CD4-positive, alpha-beta T cell treated with Interferon alpha-2 for 1 hour (primary cell): ENCODE measurements around the gene PCDHB13.
"Not testable (repeated sequence)": the region's sequence is repeated elsewhere in the genome, so short reads cannot be mapped to it uniquely, and the experiment has no call there.

Experiments
- DNase-seq, 2 donors: peaks; one replicate each; pipeline ENCODE4 v3.0.0-alpha.2; 2020 to 2022

The PCDHB13 gene

DNA sequence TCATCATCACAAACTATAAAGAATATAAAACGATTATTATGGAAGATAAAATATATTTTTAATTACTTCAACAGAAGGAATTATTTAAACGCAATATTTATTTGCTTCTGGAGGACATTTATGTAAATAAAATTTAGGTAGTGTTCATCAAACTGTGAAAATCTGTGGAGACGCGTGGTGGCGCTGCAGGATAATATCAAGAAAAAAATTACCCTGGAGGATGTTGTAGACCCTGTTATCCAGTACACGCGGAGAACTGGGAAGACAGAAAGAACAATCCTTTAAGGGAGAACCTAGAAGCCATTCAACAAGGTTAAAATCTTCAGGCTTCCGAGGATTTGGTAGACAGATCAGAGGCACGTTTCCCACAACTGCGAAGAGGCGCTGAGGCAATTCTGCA, 5.2 kb upstream of the PCDHB13 start, which contains the start of gene PCDHB12:
TSS of gene PCDHB12 (plus strand) at position 242 of the 400 bp plus-strand sequence. CDS start 189 bp downstream, outside the sequence.
- DNase-seq = no peak

- not testable (repeated sequence) for DNase-seq
Observed at GRCh38 chr5:141210281-141210680, 3.4 kb upstream of the PCDHB13 start.

GRCh38 chr5:141210849-141211248, 2.9 kb upstream of the PCDHB13 start:
- not testable (repeated sequence) for DNase-seq

DNA sequence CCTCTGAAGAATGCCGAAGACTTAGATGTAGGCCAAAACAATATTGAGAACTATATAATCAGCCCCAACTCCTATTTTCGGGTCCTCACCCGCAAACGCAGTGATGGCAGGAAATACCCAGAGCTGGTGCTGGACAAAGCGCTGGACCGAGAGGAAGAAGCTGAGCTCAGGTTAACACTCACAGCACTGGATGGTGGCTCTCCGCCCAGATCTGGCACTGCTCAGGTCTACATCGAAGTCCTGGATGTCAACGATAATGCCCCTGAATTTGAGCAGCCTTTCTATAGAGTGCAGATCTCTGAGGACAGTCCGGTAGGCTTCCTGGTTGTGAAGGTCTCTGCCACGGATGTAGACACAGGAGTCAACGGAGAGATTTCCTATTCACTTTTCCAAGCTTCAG, 864 bp downstream of the PCDHB13 start:
- DNase-seq = not testable (repeated sequence)

- DNase-seq = not testable (repeated sequence)
Observed at GRCh38 chr5:141215504-141215903, 1.8 kb downstream of the PCDHB13 start.

- not testable (repeated sequence) for DNase-seq
Observed at GRCh38 chr5:141216035-141216434, 2.3 kb downstream of the PCDHB13 start.

DNA sequence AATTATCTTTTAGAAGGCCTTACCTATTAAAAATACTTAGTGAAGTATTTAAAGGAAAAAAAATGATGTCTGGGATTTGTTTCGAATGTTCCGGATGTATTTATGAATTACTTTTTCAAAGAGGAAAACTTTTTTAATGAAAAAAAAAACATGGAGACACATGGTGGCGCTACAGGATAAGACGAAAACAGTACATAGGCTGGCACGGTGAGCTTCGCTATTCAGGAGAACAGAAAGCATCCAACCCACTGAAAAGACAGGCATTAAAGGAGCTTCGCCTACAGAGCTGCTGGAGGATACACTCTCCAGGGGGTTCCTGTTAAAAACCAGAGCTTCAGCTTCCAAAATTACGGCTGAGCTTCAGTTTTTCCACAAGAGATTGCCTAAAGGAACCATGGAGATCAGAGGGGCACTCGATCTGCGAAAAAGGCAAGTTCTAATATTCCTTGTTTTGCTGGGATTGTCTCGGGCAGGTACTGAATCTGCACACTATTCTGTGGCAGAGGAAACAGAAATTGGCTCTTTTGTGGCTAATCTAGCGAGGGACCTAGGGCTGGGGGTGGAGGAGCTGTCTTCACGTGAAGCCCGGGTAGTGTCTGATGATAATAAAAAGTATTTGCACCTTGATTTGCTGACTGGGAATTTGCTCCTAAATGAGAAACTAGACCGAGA, 9.5 kb downstream of the PCDHB13 start, which contains the start of gene PCDHB14:
TSS of gene PCDHB14 (plus strand) at position 232 of the 672 bp plus-strand sequence. CDS start at position 395, 163 bp downstream.
- peak in 1 of 2 donors; percentile 3 for DNase-seq

GRCh38 chr5:141224844-141225243, 11.1 kb downstream of the PCDHB13 start:
- not testable (repeated sequence) for DNase-seq

GRCh38 chr5:141225421-141225820, 11.7 kb downstream of the PCDHB13 start:
- DNase-seq = not testable (repeated sequence)

- no peak for DNase-seq
Observed at GRCh38 chr5:141234109-141234667, 20.5 kb downstream of the PCDHB13 start.

DNA sequence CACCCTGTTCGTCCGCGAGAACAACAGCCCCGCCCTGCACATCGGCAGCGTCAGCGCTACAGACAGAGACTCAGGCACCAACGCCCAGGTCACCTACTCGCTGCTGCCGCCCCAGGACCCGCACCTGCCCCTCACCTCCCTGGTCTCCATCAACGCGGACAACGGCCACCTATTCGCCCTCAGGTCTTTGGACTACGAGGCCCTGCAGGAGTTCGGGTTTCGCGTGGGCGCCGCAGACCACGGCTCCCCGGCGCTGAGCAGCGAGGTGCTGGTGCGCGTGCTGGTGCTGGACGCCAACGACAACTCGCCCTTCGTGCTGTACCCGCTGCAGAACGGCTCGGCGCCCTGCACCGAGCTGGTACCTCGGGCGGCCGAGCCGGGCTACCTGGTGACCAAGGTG, 22.2 kb downstream of the PCDHB13 start:
- DNase-seq = not testable (repeated sequence)

- DNase-seq = no peak
Observed at GRCh38 chr5:141236516-141237313, 23.0 kb downstream of the PCDHB13 start.

GRCh38 chr5:141241496-141241895, 27.8 kb downstream of the PCDHB13 start:
- no peak for DNase-seq

DNA sequence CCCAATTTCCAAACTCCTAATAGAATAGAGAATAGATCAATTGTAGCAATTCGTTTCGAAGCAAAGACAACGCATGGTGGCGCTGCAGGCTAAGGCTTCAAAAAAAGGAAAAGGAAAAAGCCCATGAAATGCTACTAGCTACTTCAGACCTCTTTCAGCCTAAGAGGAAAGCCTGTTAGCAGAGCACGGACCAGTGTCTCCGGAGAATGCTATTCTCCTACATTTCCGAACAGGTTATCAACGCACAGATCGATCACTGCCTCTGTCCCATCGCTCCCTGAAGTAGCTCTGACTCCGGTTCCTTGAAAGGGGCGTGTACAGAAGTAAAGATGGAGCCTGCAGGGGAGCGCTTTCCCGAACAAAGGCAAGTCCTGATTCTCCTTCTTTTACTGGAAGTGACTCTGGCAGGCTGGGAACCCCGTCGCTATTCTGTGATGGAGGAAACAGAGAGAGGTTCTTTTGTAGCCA, 31.6 kb downstream of the PCDHB13 start, which contains the start of gene PCDHB15:
TSS of gene PCDHB15 (plus strand) at position 146 of the 468 bp plus-strand sequence. CDS start at position 330, 184 bp downstream.
- peak in 1 of 2 donors; percentile 15 for DNase-seq

DNA sequence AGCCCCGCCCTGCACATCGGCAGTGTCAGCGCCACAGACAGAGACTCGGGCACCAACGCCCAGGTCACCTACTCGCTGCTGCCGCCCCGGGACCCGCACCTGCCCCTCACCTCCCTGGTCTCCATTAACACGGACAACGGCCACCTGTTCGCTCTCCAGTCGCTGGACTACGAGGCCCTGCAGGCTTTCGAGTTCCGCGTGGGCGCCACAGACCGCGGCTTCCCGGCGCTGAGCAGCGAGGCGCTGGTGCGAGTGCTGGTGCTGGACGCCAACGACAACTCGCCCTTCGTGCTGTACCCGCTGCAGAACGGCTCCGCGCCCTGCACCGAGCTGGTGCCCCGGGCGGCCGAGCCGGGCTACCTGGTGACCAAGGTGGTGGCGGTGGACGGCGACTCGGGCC, 33.3 kb downstream of the PCDHB13 start:
- not testable (repeated sequence) for DNase-seq

DNA sequence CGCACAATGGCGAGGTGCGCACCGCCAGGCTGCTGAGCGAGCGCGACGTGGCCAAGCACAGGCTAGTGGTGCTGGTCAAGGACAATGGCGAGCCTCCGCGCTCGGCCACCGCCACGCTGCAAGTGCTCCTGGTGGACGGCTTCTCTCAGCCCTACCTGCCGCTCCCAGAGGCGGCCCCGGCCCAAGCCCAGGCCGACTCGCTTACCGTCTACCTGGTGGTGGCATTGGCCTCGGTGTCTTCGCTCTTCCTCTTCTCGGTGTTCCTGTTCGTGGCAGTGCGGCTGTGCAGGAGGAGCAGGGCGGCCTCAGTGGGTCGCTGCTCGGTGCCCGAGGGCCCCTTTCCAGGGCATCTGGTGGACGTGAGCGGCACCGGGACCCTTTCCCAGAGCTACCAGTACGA, 33.7 kb downstream of the PCDHB13 start:
- DNase-seq = not testable (repeated sequence)

DNA sequence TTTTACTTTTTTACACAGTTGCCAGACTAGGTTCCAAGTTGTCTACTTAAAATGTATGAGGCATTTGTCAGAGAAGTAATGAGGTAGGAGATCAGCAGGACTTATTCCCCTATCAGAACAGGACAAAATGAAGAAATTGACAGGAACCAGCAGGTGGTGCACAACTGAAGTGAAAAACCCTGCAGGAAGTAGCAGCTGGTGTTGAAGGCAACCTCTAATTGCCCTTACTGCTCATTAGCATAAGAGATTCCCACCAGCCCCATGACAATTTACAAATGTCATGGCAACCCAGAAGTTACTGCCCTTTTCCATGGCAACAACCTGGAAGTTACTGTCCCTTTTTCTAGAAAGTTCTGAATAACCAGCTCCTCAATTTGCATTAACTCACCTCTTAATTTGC, 36.9 kb downstream of the PCDHB13 start:
- no peak for DNase-seq

GRCh38 chr5:141258464-141258863, 44.7 kb downstream of the PCDHB13 start:
- DNase-seq = no peak

DNA sequence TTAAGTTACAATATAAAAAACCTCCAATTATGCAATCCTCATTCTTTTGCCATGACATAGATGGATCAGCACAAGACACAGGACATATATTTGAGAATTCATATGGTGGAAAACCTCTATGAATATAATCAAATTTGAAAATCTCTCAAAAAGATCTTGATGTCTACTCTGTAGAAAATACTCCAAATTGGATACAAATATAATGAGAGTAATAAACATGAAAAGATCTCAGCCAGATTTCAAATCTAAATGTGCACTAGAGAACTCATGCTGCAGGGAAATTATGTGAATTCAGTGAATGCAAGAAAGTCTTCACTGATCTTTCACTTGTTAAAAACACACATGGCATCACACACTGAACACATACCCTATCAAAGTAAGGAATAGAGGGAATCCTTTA, 45.2 kb downstream of the PCDHB13 start:
- DNase-seq = no peak

DNA sequence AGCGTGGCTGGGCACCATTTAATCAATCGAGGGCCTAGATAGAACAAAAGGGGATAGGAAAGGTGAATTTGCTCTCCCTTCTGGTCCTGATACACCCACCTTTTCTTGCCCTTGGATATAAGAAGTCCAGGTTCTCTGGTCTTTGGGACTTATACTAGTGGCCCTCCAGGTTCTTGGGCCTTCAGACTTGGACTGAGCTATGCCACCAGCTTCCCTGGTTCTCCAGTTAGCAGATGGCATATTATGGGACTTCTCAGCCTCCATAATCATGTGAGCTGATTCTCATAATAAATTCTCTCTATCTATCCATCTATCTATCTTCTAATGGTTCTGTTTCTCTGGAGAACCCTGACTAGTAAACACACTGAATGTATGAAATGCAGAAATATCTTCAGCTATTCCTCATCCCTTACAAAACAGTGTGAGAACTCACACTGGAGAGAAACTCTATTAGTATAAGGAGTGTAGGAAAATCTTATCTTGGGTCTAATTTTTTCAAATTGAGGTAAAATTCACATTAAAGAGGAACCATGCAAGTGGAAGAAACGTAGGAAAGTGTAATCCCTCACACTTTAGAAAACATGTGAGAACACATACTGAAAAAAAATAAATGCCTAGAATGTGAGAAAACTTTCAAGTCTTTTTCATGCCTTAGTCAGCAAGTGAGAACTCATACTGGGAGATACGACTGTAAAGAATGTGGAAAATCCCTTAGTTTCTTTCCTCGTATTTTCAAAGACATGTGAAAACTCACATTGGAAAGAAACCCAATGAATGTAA, 46.9 kb downstream of the PCDHB13 start:
- no peak for DNase-seq

DNA sequence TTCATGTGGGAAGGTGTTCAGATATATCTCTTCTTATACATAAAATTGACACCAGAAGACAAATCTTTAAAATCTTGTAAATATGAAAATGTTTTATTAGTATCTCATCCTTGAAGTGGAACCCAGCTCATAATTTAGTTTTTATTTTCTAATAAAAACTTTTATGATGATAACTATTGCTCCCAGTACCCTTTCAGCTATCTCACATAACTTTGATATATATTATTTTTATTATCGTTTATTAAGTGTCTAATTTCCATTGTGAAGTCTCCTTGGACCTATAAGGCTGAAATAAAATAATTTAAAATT, 47.5 kb downstream of the PCDHB13 start:
- DNase-seq = no peak
